Prostate gland (tissue), 2 donors: Measurements from ENCODE around the gene FOXP1.

Source experiments
- CTCF ChIP-seq, 4 experiments: fragments of 200-600 bp in 2 of 4; fragments of 450-650 bp in 2 of 4; sonication (generic) in 2 of 4; IDR thresholded peaks; 1 replicate in 3 of 4; 2 replicates in 1 of 4; pipeline ENCODE4 v1.5.1; 2016 to 2019; ENCODE audit warnings: antibody characterized with exemption in 4 of 4, mild to moderate bottlenecking in 2 of 4, moderate library complexity in 2 of 4
- POLR2A ChIP-seq: fragments of 450-650 bp; IDR thresholded peaks from one replicate; pipeline ENCODE4 v1.6.1; 2016; ENCODE audit warnings: antibody characterized with exemption, mild to moderate bottlenecking
- POLR2AphosphoS5 ChIP-seq: sonication (generic); formaldehyde crosslinking; IDR thresholded peaks from one replicate; pipeline ENCODE4 v1.6.1; 2017; ENCODE audit warnings: antibody characterized with exemption

GRCh38 chr3:71511446-71511845, 72.1 kb downstream of the FOXP1 start:
- TF ChIP-seq CTCF (IDR thresholded peaks at IDR 0.05): no peak
- no peak for TF ChIP-seq POLR2A
- no peak for TF ChIP-seq POLR2AphosphoS5
